GM18519 (cell line): ENCODE data around the gene CLEC16A.

ENCODE experiments used
- ATAC-seq: cut with Tn5 transposase; IDR thresholded peaks from one replicate; pipeline ENCODE4 v1.9.1; 2021; ENCODE audit warnings: mild to moderate bottlenecking, moderate library complexity; ENCODE audit not compliant: unreplicated experiment, low FRiP score

CLEC16A gene

GRCh38 chr16:11107780-11108465 lies 163.6 kb downstream of the CLEC16A start:
- ATAC-seq = no peak

- no peak for ATAC-seq
Measured at GRCh38 chr16:11108466-11108805, 164.1 kb downstream of the CLEC16A start.

- no peak for ATAC-seq
Measured at GRCh38 chr16:11109566-11109965, 165.2 kb downstream of the CLEC16A start.

GRCh38 chr16:11111150-11111549 lies 166.8 kb downstream of the CLEC16A start:
- no peak for ATAC-seq

- no peak for ATAC-seq
Measured at GRCh38 chr16:11111856-11112634, 167.7 kb downstream of the CLEC16A start.

GRCh38 chr16:11112723-11113348 lies 168.5 kb downstream of the CLEC16A start:
- ATAC-seq = no peak

- ATAC-seq = no peak
Measured at GRCh38 chr16:11114366-11115164, 170.2 kb downstream of the CLEC16A start.

GRCh38 chr16:11117576-11118211 lies 173.3 kb downstream of the CLEC16A start:
- no peak for ATAC-seq

GRCh38 chr16:11118479-11118878 lies 174.1 kb downstream of the CLEC16A start:
- ATAC-seq = no peak

GRCh38 chr16:11121083-11121608 lies 176.8 kb downstream of the CLEC16A start:
- ATAC-seq = no peak

GRCh38 chr16:11121914-11122692 lies 177.7 kb downstream of the CLEC16A start:
- no peak for ATAC-seq

GRCh38 chr16:11123666-11124065 lies 179.3 kb downstream of the CLEC16A start:
- ATAC-seq = no peak

GRCh38 chr16:11125936-11126335 lies 181.6 kb downstream of the CLEC16A start:
- no peak for ATAC-seq

- ATAC-seq = no peak
Measured at GRCh38 chr16:11126399-11127054, 182.2 kb downstream of the CLEC16A start.

- no peak for ATAC-seq
Measured at GRCh38 chr16:11127610-11128195, 183.3 kb downstream of the CLEC16A start.

- ATAC-seq = no peak
Measured at GRCh38 chr16:11128211-11129141, 184.1 kb downstream of the CLEC16A start.

GRCh38 chr16:11129378-11129781 lies 185.0 kb downstream of the CLEC16A start:
- ATAC-seq = no peak
